ENCODE measurements around the gene FRMPD3. TPM values are rescaled to one million over a fixed set of nuclear protein-coding genes. Genes with fewer than 3 reads are reported as not detected.

The FRMPD3 gene
- total RNA-seq, 1 donor from 2014 or later = 0.07 TPM

DNA sequence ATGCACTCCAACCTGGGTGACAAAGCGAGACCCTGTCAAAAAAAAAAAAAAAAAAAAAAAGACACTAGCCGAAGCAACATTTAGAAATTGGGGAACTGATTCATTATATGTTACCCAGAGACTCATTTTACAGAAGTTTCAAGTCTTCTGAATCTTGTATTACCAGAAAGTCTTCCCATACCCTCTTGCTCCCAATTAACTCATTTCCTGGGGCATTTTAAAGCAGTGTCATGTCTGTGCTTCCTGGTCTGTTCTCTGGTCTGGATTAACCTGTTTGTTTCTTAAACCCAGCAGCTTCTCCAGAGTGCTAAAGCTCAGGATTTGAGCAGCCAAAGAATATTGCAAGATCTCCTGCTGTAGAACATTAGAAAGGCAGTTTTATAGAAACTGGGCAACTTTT is 43.7 kb downstream of the FRMPD3 start:
- no peak for DNase-seq (ENCODE audit: low spot score)
- Mint-ChIP-seq H3K4me1 (ENCODE audit: low read depth) (no peaks in the 10 kb centered on the region), H3K4me3 (ENCODE audit: unreplicated experiment) (no peak overlapping the region), H3K27ac (ENCODE audit: unreplicated experiment) (no peak overlapping the region), H3K27me3 (ENCODE audit: low read depth) (peaks cover 6% of the 10 kb centered on the region), H3K9me3 (ENCODE audit: low read depth) (peaks cover 8% of the 10 kb centered on the region), H3K36me3 (ENCODE audit: low read depth) (no peaks in the 10 kb centered on the region)
- TF ChIP-seq, protein P1, sequence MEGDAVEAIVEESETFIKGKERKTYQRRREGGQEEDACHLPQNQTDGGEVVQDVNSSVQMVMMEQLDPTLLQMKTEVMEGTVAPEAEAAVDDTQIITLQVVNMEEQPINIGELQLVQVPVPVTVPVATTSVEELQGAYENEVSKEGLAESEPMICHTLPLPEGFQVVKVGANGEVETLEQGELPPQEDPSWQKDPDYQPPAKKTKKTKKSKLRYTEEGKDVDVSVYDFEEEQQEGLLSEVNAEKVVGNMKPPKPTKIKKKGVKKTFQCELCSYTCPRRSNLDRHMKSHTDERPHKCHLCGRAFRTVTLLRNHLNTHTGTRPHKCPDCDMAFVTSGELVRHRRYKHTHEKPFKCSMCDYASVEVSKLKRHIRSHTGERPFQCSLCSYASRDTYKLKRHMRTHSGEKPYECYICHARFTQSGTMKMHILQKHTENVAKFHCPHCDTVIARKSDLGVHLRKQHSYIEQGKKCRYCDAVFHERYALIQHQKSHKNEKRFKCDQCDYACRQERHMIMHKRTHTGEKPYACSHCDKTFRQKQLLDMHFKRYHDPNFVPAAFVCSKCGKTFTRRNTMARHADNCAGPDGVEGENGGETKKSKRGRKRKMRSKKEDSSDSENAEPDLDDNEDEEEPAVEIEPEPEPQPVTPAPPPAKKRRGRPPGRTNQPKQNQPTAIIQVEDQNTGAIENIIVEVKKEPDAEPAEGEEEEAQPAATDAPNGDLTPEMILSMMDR (IDR thresholded peaks at IDR 0.05) = no peak

- Mint-ChIP-seq H3K27me3 (ENCODE audit: low read depth) (peaks cover 4% of the 10 kb centered on the region), H3K27ac (ENCODE audit: unreplicated experiment) (no peak overlapping the region), H3K9me3 (ENCODE audit: low read depth) (peaks cover 7% of the 10 kb centered on the region), H3K4me3 (ENCODE audit: unreplicated experiment) (no peak overlapping the region), H3K36me3 (ENCODE audit: low read depth) (no peaks in the 10 kb centered on the region), H3K4me1 (ENCODE audit: low read depth) (no peaks in the 10 kb centered on the region)
- DNase-seq (ENCODE audit: low spot score) = no peak
- TF ChIP-seq, protein P1 (IDR thresholded peaks at IDR 0.05) = no peak
Measured at GRCh38 chrX:107496786-107497185, 47.3 kb downstream of the FRMPD3 start.

Other genes starting within 250 kb of the FRMPD3 start
- gene NUP62CL, start 243.2 kb upstream of the FRMPD3 start, total RNA-seq = not detected in 3 replicates
- not detected in 3 replicates for gene DNAAF6, start 243.0 kb upstream of the FRMPD3 start, total RNA-seq
- gene PRPS1, start 178.9 kb downstream of the FRMPD3 start, total RNA-seq = 30.5 to 40.6 TPM (median 31.6 TPM) in 3 replicates